Measurements from ENCODE around the gene SPEN. TPM values are rescaled to one million over a fixed set of nuclear protein-coding genes. Genes with fewer than 3 reads are reported as not detected.

The SPEN gene
- total and polyA plus RNA-seq, 2 of the 13 experiments (the other 11 are each of a cell fraction or from before 2014, with no cell fraction given): 4.8 to 14.0 TPM

DNA sequence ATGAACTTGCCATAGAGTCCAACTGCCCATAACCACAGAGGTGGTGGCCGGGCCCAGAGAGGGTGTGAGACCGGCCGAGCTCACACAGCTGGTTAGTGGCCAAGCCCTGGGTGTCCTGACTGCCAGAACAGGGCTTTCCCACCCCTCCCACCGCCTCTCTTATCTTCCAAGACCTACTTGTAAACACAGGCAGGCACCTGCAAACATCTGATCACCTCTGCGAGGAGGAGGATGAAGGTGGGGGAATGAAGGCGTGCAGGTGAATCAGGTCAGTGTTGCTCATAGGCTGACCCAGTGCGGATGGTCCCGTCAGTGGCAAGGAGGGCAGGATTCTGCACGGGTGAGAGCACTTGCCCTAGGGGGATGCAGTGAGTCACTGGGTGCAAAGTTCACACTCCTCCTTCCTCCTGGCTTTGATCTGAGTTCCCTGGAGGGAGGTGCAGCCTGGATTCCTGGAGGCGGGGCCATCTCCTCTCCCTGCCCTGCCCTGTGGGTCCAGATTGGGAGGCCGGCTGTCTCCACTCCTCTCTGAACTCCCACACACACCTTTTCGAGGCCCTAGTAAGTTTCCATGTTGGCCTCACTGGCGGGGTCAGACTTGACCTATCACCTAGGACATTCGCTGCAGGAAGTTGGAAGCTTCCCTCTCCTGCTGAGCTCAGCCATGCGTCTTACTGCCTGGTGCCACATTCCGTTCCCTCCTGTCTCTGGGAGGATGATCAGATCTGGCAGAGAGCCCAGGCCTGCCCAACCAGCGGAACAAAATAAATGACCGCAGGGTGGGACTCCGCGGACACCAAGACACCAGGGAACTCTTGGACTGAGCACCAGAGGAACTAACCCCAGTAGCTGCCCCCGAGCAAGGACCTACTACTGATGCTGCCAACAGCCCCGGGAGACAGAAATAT is 47.3 kb upstream of the SPEN start (continued):
- TF ChIP-seq, protein P1, sequence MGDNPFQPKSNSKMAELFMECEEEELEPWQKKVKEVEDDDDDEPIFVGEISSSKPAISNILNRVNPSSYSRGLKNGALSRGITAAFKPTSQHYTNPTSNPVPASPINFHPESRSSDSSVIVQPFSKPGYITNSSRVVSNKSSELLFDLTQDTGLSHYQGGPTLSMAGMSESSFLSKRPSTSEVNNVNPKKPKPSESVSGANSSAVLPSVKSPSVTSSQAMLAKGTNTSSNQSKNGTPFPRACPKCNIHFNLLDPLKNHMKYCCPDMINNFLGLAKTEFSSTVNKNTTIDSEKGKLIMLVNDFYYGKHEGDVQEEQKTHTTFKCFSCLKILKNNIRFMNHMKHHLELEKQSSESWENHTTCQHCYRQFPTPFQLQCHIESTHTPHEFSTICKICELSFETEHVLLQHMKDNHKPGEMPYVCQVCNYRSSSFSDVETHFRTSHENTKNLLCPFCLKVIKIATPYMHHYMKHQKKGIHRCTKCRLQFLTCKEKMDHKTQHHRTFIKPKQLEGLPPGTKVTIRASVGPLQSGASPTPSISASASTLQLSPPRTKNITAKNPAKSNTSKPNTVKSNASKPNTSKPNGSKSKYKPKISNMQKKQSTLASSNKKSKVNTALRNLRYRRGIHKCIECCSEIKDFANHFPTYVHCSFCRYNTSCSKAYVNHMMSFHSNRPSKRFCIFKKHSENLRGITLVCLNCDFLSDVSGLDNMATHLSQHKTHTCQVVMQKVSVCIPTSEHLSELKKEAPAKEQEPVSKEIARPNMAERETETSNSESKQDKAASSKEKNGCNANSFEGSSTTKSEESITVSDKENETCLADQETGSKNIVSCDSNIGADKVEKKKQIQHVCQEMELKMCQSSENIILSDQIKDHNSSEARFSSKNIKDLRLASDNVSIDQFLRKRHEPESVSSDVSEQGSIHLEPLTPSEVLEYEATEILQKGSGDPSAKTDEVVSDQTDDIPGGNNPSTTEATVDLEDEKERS (CRISPR knock-in tag; IDR thresholded peaks at IDR 0.05): no peak
- TF ChIP-seq ZNF180 (CRISPR knock-in tag; IDR thresholded peaks at IDR 0.05; ENCODE audit: borderline replicate concordance, low read depth) (no peak), RFXAP (CRISPR knock-in tag; IDR thresholded peaks at IDR 0.05; ENCODE audit: borderline replicate concordance) (peak; percentile 64; the same call in 1 of the 2 replicates), NFATC3 (CRISPR knock-in tag; IDR thresholded peaks at IDR 0.05) (no peak), ZNF34 (CRISPR knock-in tag; IDR thresholded peaks at IDR 0.05; ENCODE audit: borderline replicate concordance) (no peak), TBX3 (IDR thresholded peaks at IDR 0.05; ENCODE audit: borderline replicate concordance) (peak; percentile 74; the same call in 1 of the 2 replicates), MZF1 (CRISPR knock-in tag; IDR thresholded peaks at IDR 0.05; ENCODE audit: borderline replicate concordance) (no peak), ZNF788 (CRISPR knock-in tag; IDR thresholded peaks at IDR 0.05; ENCODE audit: borderline replicate concordance) (peak; percentile 92; the same call in 1 of the 2 replicates), ZNF597 (CRISPR knock-in tag; IDR thresholded peaks at IDR 0.05) (no peak), ZNF549 (CRISPR knock-in tag; IDR thresholded peaks at IDR 0.05) (no peak), NFIC (IDR thresholded peaks at IDR 0.05; ENCODE audit: low read length) (peak; percentile 70; the same call in 1 of the 2 replicates), ZNF446 (CRISPR knock-in tag; IDR thresholded peaks at IDR 0.05) (0 out of 2 replicates have a peak, but pooled peaks have one; percentile 23), ZNF616 (CRISPR knock-in tag; IDR thresholded peaks at IDR 0.05; ENCODE audit: low read depth) (peak; percentile 56; the same call in 1 of the 2 replicates)
- TF ChIP-seq, protein P2, sequence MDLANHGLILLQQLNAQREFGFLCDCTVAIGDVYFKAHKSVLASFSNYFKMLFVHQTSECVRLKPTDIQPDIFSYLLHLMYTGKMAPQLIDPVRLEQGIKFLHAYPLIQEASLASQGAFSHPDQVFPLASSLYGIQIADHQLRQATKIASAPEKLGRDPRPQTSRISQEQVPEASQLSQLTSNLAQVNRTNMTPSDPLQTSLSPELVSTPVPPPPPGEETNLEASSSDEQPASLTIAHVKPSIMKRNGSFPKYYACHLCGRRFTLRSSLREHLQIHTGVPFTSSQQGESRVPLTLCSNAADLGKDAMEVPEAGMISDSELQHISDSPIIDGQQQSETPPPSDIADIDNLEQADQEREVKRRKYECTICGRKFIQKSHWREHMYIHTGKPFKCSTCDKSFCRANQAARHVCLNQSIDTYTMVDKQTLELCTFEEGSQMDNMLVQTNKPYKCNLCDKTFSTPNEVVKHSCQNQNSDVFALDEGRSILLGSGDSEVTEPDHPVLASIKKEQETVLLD (CRISPR knock-in tag; IDR thresholded peaks at IDR 0.05; ENCODE audit: low read depth): no peak
- TF ChIP-seq, protein P3, sequence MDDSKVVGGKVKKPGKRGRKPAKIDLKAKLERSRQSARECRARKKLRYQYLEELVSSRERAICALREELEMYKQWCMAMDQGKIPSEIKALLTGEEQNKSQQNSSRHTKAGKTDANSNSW (CRISPR knock-in tag; IDR thresholded peaks at IDR 0.05; ENCODE audit: borderline replicate concordance): no peak
- TF ChIP-seq, protein P4, sequence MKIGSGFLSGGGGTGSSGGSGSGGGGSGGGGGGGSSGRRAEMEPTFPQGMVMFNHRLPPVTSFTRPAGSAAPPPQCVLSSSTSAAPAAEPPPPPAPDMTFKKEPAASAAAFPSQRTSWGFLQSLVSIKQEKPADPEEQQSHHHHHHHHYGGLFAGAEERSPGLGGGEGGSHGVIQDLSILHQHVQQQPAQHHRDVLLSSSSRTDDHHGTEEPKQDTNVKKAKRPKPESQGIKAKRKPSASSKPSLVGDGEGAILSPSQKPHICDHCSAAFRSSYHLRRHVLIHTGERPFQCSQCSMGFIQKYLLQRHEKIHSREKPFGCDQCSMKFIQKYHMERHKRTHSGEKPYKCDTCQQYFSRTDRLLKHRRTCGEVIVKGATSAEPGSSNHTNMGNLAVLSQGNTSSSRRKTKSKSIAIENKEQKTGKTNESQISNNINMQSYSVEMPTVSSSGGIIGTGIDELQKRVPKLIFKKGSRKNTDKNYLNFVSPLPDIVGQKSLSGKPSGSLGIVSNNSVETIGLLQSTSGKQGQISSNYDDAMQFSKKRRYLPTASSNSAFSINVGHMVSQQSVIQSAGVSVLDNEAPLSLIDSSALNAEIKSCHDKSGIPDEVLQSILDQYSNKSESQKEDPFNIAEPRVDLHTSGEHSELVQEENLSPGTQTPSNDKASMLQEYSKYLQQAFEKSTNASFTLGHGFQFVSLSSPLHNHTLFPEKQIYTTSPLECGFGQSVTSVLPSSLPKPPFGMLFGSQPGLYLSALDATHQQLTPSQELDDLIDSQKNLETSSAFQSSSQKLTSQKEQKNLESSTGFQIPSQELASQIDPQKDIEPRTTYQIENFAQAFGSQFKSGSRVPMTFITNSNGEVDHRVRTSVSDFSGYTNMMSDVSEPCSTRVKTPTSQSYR (CRISPR knock-in tag; IDR thresholded peaks at IDR 0.05; ENCODE audit: borderline replicate concordance): peak; percentile 43; the same call in 1 of the 2 replicates
- TF ChIP-seq, protein P5, sequence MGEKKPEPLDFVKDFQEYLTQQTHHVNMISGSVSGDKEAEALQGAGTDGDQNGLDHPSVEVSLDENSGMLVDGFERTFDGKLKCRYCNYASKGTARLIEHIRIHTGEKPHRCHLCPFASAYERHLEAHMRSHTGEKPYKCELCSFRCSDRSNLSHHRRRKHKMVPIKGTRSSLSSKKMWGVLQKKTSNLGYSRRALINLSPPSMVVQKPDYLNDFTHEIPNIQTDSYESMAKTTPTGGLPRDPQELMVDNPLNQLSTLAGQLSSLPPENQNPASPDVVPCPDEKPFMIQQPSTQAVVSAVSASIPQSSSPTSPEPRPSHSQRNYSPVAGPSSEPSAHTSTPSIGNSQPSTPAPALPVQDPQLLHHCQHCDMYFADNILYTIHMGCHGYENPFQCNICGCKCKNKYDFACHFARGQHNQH (CRISPR knock-in tag; IDR thresholded peaks at IDR 0.05): peak; percentile 48
